LNCAP (cell line): ENCODE results near the gene MFSD8.

Experiments used
- TF ChIP-seq, protein P1 (sequence below): fragments of 450-650 bp; IDR thresholded peaks from 2 replicates; pipeline ENCODE4 v1.5.1; 2017; ENCODE audit warnings: mild to moderate bottlenecking

MFSD8 gene

GRCh38 chr4:127870688-127871087 is 94.3 kb downstream of the MFSD8 start:
- TF ChIP-seq, protein P1, sequence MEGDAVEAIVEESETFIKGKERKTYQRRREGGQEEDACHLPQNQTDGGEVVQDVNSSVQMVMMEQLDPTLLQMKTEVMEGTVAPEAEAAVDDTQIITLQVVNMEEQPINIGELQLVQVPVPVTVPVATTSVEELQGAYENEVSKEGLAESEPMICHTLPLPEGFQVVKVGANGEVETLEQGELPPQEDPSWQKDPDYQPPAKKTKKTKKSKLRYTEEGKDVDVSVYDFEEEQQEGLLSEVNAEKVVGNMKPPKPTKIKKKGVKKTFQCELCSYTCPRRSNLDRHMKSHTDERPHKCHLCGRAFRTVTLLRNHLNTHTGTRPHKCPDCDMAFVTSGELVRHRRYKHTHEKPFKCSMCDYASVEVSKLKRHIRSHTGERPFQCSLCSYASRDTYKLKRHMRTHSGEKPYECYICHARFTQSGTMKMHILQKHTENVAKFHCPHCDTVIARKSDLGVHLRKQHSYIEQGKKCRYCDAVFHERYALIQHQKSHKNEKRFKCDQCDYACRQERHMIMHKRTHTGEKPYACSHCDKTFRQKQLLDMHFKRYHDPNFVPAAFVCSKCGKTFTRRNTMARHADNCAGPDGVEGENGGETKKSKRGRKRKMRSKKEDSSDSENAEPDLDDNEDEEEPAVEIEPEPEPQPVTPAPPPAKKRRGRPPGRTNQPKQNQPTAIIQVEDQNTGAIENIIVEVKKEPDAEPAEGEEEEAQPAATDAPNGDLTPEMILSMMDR: no peak

GRCh38 chr4:127870281-127870680 is 94.7 kb downstream of the MFSD8 start:
- TF ChIP-seq, protein P1: no peak

DNA sequence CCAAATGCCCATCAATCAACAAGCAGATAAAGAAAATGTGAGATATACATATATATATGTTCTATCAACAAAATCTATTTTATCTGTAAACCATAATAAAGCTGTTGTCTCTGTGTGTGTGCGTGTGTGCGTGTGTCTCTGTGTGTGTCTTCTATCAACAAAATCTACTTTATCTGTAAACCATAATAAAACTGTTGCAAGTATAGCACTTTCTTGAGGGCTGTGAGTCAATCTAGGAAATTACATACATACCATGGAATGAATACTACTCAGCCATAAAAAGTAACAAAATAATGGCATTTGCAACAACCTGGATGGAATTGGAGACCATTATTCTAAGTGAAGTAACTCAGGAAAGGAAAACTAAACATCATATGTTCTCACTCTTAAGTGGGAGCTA is 96.8 kb downstream of the MFSD8 start:
- TF ChIP-seq, protein P1: no peak
